22Rv1 (cell line): ENCODE data around the gene ZNF524.

ENCODE experiments used
- H3K27ac ChIP-seq: fragments of 450-650 bp; 2 replicates; pipeline ENCODE4 v1.5.1; 2017
- ZFX ChIP-seq: fragments of 450-650 bp; IDR thresholded peaks from 2 replicates; pipeline ENCODE4 v1.6.1; 2017; ENCODE audit warnings: antibody characterized with exemption, borderline replicate concordance
- TF ChIP-seq, protein P1 (sequence below): fragments of 450-650 bp; IDR thresholded peaks from 2 replicates; pipeline ENCODE4 v1.5.1; 2017; ENCODE audit warnings: mild to moderate bottlenecking

ZNF524 gene

DNA sequence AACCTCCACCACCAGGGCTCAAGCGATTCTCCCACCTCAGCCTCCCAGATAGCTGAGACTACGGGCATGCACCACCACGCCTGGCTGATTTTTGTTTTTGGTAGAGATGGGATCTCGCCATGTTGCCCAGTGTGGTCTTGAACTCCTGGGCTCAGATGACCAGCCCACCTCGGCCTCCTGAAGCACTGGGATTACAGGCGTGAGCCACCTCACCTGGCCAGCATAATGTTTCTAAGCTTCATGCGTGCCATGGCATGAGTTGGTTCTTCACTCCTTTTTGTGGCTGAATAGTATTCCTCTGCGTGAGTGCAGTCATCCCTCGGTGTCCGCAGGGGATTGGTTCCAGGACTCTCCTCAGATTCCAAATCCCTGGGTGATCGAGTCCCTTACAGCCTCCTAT is 15.2 kb upstream of the ZNF524 start:
- no peak overlapping the region for H3K27ac ChIP-seq
- TF ChIP-seq, protein P1, sequence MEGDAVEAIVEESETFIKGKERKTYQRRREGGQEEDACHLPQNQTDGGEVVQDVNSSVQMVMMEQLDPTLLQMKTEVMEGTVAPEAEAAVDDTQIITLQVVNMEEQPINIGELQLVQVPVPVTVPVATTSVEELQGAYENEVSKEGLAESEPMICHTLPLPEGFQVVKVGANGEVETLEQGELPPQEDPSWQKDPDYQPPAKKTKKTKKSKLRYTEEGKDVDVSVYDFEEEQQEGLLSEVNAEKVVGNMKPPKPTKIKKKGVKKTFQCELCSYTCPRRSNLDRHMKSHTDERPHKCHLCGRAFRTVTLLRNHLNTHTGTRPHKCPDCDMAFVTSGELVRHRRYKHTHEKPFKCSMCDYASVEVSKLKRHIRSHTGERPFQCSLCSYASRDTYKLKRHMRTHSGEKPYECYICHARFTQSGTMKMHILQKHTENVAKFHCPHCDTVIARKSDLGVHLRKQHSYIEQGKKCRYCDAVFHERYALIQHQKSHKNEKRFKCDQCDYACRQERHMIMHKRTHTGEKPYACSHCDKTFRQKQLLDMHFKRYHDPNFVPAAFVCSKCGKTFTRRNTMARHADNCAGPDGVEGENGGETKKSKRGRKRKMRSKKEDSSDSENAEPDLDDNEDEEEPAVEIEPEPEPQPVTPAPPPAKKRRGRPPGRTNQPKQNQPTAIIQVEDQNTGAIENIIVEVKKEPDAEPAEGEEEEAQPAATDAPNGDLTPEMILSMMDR: no peak
- TF ChIP-seq ZFX: no peak

DNA sequence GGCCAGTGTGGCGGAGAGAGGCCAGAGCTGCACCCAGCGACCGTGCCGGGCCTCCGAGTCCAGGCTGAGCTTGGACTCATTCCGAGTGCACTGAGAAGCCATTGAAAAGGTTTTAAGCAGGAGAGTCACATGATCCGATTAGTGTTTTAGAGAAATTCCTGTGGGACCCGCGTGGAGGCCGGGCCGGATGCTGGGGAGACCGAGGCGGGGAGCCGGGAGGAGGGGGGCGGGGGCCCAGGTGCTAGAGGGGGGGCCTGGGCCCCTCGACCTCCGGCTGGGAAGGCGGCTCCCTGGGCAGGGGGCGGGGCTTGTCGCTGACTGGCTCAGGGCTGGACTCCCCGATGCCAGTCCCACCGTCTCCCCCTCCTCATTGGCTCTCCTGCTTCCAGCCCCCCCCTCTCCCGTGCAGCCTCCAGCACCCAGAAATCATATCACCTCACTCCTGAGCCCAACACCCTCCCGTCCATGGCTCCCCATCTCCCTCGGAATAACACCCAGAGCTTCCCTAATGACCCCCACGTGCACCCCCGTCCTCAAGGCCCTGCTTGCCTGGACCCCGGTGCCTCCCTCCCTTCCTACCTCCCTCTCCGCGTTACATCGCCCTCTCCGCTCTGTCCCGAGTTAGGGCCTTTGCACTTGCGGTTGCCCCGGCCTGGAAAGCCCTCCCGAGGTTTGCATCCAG is 14.3 kb upstream of the ZNF524 start:
- H3K27ac ChIP-seq: no peak overlapping the region; the same call in 1 of the 2 replicates
- TF ChIP-seq, protein P1: no peak
- no peak for TF ChIP-seq ZFX

DNA sequence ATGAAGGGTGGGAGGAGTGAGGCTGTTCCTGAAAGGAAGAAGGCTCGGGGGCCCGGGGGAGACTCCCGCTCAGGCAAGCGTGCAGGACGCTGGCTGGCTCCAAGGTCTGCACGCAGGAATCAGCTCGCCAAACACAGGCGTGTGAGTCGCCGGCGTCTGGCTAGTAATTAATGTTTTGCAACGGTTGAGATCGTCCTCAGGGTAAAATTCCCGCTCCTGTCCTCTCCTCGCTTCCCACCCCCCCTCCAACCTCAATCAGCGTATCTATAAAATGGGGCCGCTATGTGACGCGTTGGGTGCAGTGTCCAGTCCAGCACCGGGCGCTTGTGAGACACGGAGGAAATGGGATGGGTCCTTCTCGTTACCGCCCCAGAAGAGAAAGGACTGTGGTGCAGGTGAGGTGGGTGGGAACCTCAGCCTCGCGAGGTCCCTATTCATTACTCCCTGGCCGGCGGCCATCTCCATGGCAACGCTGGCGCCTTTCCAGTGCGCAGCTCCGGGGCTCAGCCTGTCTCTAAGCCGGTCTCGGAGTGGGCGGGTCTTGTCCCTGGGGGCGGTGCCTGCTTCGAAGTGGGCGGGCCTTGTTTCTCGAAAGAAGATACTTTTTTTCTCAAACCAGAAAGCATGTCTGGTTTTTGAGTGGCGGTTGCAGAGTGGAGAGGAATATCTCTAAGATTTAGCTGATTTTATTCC is 13.0 kb upstream of the ZNF524 start:
- TF ChIP-seq ZFX: no peak
- TF ChIP-seq, protein P1: no peak
- H3K27ac ChIP-seq: peak overlapping the region; percentile 70

DNA sequence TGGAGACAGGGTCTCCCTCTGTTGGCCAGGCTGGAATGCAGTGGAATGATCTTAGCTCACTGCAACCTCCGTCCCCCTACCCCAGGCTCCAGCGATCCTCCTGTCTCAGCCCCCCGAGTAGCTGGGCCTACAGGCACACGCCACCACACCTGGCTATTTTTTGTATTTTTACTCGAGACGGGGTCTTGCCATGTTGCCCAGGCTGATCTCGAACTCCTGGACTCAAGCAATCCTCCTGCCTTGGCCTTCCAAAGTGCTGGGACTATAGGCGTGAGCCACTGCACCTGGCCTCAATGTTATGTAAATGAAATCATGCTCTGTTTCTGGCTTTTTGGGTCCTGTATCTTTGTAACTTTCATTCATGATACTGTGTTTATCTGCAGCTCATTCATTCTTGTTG is 11.3 kb upstream of the ZNF524 start:
- H3K27ac ChIP-seq: no peak overlapping the region
- TF ChIP-seq, protein P1: no peak
- no peak for TF ChIP-seq ZFX

DNA sequence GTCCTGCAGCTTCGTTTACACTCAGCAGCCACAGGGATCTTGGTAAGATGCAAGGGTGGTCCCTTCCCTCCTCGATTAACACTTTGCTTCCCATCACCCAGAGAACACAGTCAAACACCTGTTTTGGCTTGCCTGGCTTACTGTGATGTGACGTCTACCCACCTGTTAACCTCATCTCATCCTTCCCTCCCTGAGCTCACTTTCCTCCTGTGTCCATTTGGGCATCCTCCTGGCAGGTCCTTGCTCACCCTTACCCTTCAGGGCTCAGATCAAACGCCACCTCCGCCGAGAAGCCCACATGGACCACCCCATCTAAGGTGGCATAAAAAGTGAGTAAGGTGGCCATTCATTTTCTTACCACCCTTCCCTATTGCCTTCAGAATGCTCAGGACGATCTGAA is 10.0 kb upstream of the ZNF524 start:
- TF ChIP-seq, protein P1: no peak
- TF ChIP-seq ZFX: no peak
- no peak overlapping the region for H3K27ac ChIP-seq

DNA sequence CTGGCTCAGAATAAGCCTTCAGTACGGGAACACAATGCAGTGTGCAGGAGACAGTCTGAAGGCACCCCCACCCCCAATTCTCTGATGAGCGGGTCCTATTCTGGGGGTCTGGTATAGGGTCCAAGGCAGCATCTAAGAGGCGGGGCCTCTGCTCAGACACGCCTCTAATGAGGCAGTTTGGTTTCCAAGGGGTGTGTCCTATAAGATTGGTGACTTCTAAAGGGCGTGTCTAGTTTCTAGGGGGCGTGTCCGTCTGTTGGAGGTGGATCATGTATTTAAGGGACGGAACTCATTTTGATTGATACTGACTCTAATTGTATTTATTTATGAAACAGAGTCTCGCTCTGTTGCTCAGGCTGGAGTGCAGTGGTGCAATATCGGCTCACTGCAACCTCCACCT is 9.5 kb upstream of the ZNF524 start:
- TF ChIP-seq, protein P1: no peak
- TF ChIP-seq ZFX: no peak
- H3K27ac ChIP-seq: peak overlapping the region; percentile 65

DNA sequence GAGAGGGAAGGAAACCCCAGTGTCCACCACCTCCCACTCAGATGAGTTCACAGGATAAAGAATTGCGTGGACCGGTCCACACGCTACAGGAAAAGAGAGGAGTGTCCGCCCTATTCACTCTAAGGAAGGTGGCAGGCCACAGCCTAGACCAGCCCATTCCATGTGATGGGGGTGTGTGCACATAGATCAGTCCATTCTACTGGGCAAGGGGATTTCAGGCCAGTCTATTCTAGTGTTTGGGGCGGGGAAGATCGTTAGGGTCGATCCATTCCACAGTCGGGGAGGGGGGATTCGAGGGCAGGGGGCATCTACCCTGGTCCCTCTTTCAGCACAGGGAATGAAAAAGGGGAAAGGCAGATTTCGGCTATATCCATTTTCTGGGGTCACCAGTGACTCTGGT is 8.5 kb upstream of the ZNF524 start:
- peak overlapping the region; percentile 65 for H3K27ac ChIP-seq
- no peak for TF ChIP-seq ZFX
- TF ChIP-seq, protein P1: no peak
